ENCODE data around the gene IL23A.
A peak's percentile ranks its signal among the peaks of the same experiment; 100 is the strongest.

IL23A gene

DNA sequence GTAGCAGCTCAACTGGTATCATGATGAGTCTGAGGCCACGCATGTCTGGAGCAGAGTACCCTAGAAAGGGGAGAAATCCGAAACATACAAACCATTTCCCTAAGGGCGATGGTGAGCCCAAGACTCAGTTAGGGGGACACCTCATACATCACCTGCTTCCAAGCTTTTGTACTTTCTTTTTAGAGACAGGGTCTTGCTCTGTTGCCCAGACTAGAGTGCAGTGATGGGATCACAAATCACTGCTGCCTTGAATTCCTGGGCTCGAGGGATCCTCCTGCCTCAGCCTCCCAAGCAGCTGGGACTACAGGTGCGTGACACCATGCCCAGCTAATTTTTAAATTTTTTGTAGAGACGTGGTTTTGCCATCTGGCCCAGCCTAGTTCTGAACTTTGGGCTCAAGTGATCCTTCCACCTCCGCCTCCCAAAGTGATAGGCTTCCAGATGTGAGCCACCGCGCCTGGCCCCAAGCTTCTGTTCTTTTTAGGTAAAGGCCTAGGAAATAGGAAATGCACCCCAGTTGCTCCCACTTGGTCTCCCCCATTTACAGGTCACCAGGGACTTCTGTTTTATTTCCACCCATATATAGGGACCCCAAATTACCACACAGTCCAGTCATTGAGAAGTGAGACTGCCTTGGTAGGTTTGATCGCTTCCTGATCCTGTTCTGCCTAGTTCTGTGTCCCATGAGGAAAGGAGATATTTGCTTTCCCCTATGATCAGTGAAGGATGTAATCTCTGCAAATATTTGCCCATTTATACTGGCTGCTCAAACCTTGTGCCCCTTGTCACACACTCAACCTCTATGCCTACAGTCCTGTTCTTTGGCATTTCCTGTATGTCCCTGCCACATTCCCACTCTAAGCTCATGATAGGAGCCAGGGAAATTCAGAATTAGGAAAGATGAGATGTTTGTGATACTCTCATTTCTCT is 23.7 kb downstream of the IL23A start, which contains the start of gene APOF:
APOF (minus strand) TSS at position 728 of the 930 bp plus-strand sequence; CDS start at position 616, 112 bp downstream.
- Histone ChIP-seq H3K9me2 (replicated peaks; ENCODE audit: control insufficient read depth, low read length) (no peaks in the 10 kb centered on the region), H3K27me3 (ENCODE audit: control insufficient read depth, low read length) (no peaks in the 10 kb centered on the region), H3K4me3 (ENCODE audit: low read length) (no peak within 1 kb of the TSS), H3K27ac (ENCODE audit: low read depth, low read length) (no peak within 1 kb of the TSS), H3K36me3 (ENCODE audit: control insufficient read depth, low read length) (peaks cover 8% of the 10 kb centered on the region), H3K79me2 (ENCODE audit: control insufficient read depth, low read length) (peaks cover 22% of the 10 kb centered on the region), H3F3A (ENCODE audit: control insufficient read depth, insufficient read depth) (no peaks in the 10 kb centered on the region), H3K9me3 (ENCODE audit: control insufficient read depth, insufficient read depth, low read length) (no peaks in the 10 kb centered on the region), H4K20me1 (ENCODE audit: control insufficient read depth, insufficient read depth, low read depth, low read length) (no peaks in the 10 kb centered on the region), H3K4me2 (ENCODE audit: low read length) (peak within 1 kb of the TSS; percentile 71; the same call in 1 of the 2 replicates), H3K4me1 (ENCODE audit: control insufficient read depth, low read length) (peaks cover 48% of the 10 kb centered on the region)
- TF ChIP-seq, protein P1, sequence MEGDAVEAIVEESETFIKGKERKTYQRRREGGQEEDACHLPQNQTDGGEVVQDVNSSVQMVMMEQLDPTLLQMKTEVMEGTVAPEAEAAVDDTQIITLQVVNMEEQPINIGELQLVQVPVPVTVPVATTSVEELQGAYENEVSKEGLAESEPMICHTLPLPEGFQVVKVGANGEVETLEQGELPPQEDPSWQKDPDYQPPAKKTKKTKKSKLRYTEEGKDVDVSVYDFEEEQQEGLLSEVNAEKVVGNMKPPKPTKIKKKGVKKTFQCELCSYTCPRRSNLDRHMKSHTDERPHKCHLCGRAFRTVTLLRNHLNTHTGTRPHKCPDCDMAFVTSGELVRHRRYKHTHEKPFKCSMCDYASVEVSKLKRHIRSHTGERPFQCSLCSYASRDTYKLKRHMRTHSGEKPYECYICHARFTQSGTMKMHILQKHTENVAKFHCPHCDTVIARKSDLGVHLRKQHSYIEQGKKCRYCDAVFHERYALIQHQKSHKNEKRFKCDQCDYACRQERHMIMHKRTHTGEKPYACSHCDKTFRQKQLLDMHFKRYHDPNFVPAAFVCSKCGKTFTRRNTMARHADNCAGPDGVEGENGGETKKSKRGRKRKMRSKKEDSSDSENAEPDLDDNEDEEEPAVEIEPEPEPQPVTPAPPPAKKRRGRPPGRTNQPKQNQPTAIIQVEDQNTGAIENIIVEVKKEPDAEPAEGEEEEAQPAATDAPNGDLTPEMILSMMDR (IDR thresholded peaks at IDR 0.05; ENCODE audit: low read depth, low read length, poor library complexity, severe bottlenecking) = no peak
- no peak for TF ChIP-seq EZH2phosphoT487 (IDR thresholded peaks at IDR 0.05; ENCODE audit: borderline replicate concordance, low read length)

DNA sequence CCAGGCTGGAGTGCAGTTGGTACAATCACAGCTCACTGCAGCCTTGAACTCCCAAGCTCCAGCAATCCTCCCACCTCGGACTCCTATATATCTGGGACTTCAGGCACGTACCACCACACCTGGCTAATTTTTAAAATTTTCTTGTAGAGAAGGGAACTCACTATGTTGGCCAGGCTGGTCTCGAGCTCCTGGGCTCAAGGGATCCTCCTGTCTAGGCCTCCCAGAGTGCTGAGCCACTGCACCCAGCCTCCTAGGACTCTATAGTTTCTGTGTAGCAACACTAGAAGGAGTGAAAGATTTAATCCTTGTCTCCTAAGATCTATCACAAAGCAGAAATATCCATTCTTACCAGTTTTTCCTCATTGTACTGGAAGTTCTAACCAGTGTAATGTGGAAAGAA is 28.3 kb downstream of the IL23A start:
- peaks cover 19% of the 10 kb centered on the region for H3K4me1 ChIP-seq (ENCODE audit: control insufficient read depth, low read length)
- H3F3A ChIP-seq (ENCODE audit: control insufficient read depth, insufficient read depth) = peaks cover 10% of the 10 kb centered on the region; the same call in 1 of the 2 replicates
- H4K20me1 ChIP-seq (ENCODE audit: control insufficient read depth, insufficient read depth, low read depth, low read length) = no peaks in the 10 kb centered on the region
- no peaks in the 10 kb centered on the region for H3K79me2 ChIP-seq (ENCODE audit: control insufficient read depth, low read length)
- H3K4me3 ChIP-seq (ENCODE audit: low read length) = no peak overlapping the region
- H3K27me3 ChIP-seq (ENCODE audit: control insufficient read depth, low read length) = no peaks in the 10 kb centered on the region
- H3K9me2 ChIP-seq (replicated peaks; ENCODE audit: control insufficient read depth, low read length) = no peaks in the 10 kb centered on the region
- TF ChIP-seq EZH2phosphoT487 (IDR thresholded peaks at IDR 0.05; ENCODE audit: borderline replicate concordance, low read length) = no peak
- TF ChIP-seq, protein P1 (IDR thresholded peaks at IDR 0.05; ENCODE audit: low read depth, low read length, poor library complexity, severe bottlenecking) = no peak
- no peaks in the 10 kb centered on the region for H3K9me3 ChIP-seq (ENCODE audit: control insufficient read depth, insufficient read depth, low read length)
- H3K36me3 ChIP-seq (ENCODE audit: control insufficient read depth, low read length) = no peaks in the 10 kb centered on the region
- no peak overlapping the region for H3K27ac ChIP-seq (ENCODE audit: low read depth, low read length)
- H3K4me2 ChIP-seq (ENCODE audit: low read length) = no peak overlapping the region

DNA sequence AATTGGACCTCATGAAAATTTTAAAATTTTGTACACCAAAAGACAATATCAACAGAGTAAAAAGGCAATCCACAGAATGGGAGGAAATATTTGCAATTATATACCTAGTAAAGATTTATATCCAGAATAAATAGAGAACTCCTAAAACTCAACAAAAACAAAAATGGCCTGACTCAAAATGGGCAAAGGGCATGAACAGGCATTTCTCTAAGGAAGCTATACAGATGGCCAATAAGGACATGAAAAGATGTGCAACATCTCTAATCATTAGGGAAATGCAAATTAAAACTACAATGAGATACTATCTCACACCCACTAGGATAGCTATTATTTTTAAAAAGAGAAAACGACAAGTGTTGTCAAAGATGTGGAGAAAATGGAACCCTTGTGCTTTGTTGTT is 34.8 kb downstream of the IL23A start:
- Histone ChIP-seq H3K4me1 (ENCODE audit: control insufficient read depth, low read length) (peaks cover 51% of the 10 kb centered on the region), H3K79me2 (ENCODE audit: control insufficient read depth, low read length) (no peaks in the 10 kb centered on the region), H3F3A (ENCODE audit: control insufficient read depth, insufficient read depth) (peaks cover 50% of the 10 kb centered on the region), H3K36me3 (ENCODE audit: control insufficient read depth, low read length) (peaks cover 5% of the 10 kb centered on the region; the same call in 1 of the 2 replicates), H3K9me2 (replicated peaks; ENCODE audit: control insufficient read depth, low read length) (no peaks in the 10 kb centered on the region), H3K9me3 (ENCODE audit: control insufficient read depth, insufficient read depth, low read length) (peaks cover 13% of the 10 kb centered on the region; the same call in 1 of the 2 replicates), H3K27me3 (ENCODE audit: control insufficient read depth, low read length) (no peaks in the 10 kb centered on the region), H3K4me3 (ENCODE audit: low read length) (no peak overlapping the region), H3K27ac (ENCODE audit: low read depth, low read length) (no peak overlapping the region), H3K4me2 (ENCODE audit: low read length) (no peak overlapping the region), H4K20me1 (ENCODE audit: control insufficient read depth, insufficient read depth, low read depth, low read length) (no peaks in the 10 kb centered on the region)
- TF ChIP-seq, protein P1 (IDR thresholded peaks at IDR 0.05; ENCODE audit: low read depth, low read length, poor library complexity, severe bottlenecking) = no peak
- no peak for TF ChIP-seq EZH2phosphoT487 (IDR thresholded peaks at IDR 0.05; ENCODE audit: borderline replicate concordance, low read length)
